Measurements from ENCODE around the gene ADAMTS17.

The ADAMTS17 gene

GRCh38 chr15:100052716-100053473 lies 288.9 kb downstream of the ADAMTS17 start:
- no peak overlapping the region for H3K4me3 ChIP-seq (ENCODE audit: control insufficient read depth, low read depth, low read length)
- DNase-seq (ENCODE audit: low read depth), result no peak
- no peak for TF ChIP-seq CTCF (conservative IDR thresholded peaks at IDR 0.05; ENCODE audit: control insufficient read depth, insufficient read depth, low read depth, low read length)

- no peak for DNase-seq (ENCODE audit: low read depth)
- TF ChIP-seq CTCF (conservative IDR thresholded peaks at IDR 0.05; ENCODE audit: control insufficient read depth, insufficient read depth, low read depth, low read length), result no peak
- no peak overlapping the region for H3K4me3 ChIP-seq (ENCODE audit: control insufficient read depth, low read depth, low read length)
Measured at GRCh38 chr15:100050877-100051786, 290.6 kb downstream of the ADAMTS17 start.

- TF ChIP-seq CTCF (conservative IDR thresholded peaks at IDR 0.05; ENCODE audit: control insufficient read depth, insufficient read depth, low read depth, low read length), result no peak
- no peak for DNase-seq (ENCODE audit: low read depth)
- no peak overlapping the region for H3K4me3 ChIP-seq (ENCODE audit: control insufficient read depth, low read depth, low read length)
Measured at GRCh38 chr15:100049936-100050876, 291.6 kb downstream of the ADAMTS17 start.

- no peak for DNase-seq (ENCODE audit: low read depth)
- no peak overlapping the region for H3K4me3 ChIP-seq (ENCODE audit: control insufficient read depth, low read depth, low read length)
- no peak for TF ChIP-seq CTCF (conservative IDR thresholded peaks at IDR 0.05; ENCODE audit: control insufficient read depth, insufficient read depth, low read depth, low read length)
Measured at GRCh38 chr15:100049483-100049882, 292.3 kb downstream of the ADAMTS17 start.

- no peak for TF ChIP-seq CTCF (conservative IDR thresholded peaks at IDR 0.05; ENCODE audit: control insufficient read depth, insufficient read depth, low read depth, low read length)
- no peak for DNase-seq (ENCODE audit: low read depth)
Measured at GRCh38 chr15:100048736-100049135, 293.0 kb downstream of the ADAMTS17 start.

GRCh38 chr15:100043692-100044091 lies 298.1 kb downstream of the ADAMTS17 start:
- no peak for TF ChIP-seq CTCF (conservative IDR thresholded peaks at IDR 0.05; ENCODE audit: control insufficient read depth, insufficient read depth, low read depth, low read length)
- H3K4me3 ChIP-seq (ENCODE audit: control insufficient read depth, low read depth, low read length), result no peak overlapping the region
- DNase-seq (ENCODE audit: low read depth), result no peak

More at GRCh38 chr15:100048736-100049135, 293.0 kb downstream of the ADAMTS17 start:
- no peak overlapping the region for H3K4me3 ChIP-seq (ENCODE audit: control insufficient read depth, low read depth, low read length)

All from fibroblast of mammary gland (primary cell).